ENCODE results near the gene ZMYND11. TPM values are rescaled to one million over a fixed set of nuclear protein-coding genes. Genes with fewer than 3 reads are reported as not detected.

Gene ZMYND11
- total and polyA plus RNA-seq, 5 donors from 2014 or later, result 24.8 to 44.2 (median 31.8) TPM

DNA sequence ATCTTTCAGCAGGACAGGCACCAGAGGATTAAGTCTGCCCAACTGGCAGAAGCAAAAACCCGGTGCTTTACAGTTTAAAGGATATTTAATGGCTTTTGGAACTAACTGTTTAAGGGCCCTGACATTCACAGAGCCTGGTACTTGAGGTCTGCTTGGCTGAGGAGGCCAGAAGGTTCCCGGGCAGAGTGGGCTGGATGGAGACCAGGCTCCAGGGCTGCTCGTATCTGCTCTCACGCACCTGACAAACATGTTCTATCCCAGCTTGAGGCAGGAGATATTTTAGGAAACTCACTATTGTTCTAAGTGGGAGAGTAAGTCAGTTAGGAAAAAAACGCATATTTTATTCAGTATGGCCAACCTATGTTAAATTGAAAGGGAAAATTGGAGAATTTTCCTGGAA lies 143.5 kb downstream of the ZMYND11 start:
- Histone ChIP-seq H3K4me1 (ENCODE audit: control insufficient read depth, insufficient read depth, low read length, poor library complexity, severe bottlenecking) (no peaks in the 10 kb centered on the region), H3K9me3 (ENCODE audit: control insufficient read depth in 2 of 2, low read length in 2 of 2) (no peaks in the 10 kb centered on the region), H3K36me3 (ENCODE audit: control insufficient read depth, insufficient read depth, low read length) (peaks cover 1% of the 10 kb centered on the region), H3K4me3 (ENCODE audit: low read depth, low read length) (no peak overlapping the region), H3K27ac (ENCODE audit: insufficient read depth, low read length, poor library complexity, severe bottlenecking) (no peak overlapping the region), H3K27me3 (ENCODE audit: control insufficient read depth, insufficient read depth, low read length) (no peaks in the 10 kb centered on the region)
- no peaks in the 10 kb centered on the region for H3K27me3 Mint-ChIP-seq
- peaks cover 9% of the 10 kb centered on the region for H3K36me3 Mint-ChIP-seq
- no peak overlapping the region for H3K4me3 Mint-ChIP-seq
- DNase-seq (no peak), ATAC-seq (ENCODE audit: low read depth in 2 of 2) (no peak)
- no peaks in the 10 kb centered on the region for H3K9me3 Mint-ChIP-seq
- peaks cover 0 to 2% (median 1%) of the 10 kb centered on the region in 4 donors for H3K4me1 Mint-ChIP-seq
- H3K27ac Mint-ChIP-seq, result no peak overlapping the region

DNA sequence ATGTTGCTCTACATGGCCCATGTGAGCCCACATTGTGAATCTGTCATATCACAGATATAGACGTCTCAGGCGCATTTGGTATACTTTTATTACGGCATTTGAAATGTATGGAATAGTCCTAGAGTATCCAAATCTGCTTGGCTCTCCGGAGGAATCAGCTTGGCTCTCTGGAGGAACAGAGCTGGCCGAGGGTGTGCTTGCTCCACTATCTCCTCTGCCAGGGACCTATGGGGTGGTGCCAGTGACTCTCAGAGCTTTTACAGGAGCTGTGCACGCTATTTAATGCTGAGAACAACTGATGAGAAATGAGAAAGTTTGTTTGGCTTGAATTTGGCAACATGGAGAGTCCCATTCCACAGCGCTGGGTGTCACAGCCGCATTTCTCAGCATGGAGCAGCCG lies 144.0 kb downstream of the ZMYND11 start:
- Histone ChIP-seq H3K27ac (ENCODE audit: insufficient read depth, low read length, poor library complexity, severe bottlenecking) (no peak overlapping the region), H3K36me3 (ENCODE audit: control insufficient read depth, insufficient read depth, low read length) (peaks cover 1% of the 10 kb centered on the region), H3K4me1 (ENCODE audit: control insufficient read depth, insufficient read depth, low read length, poor library complexity, severe bottlenecking) (no peaks in the 10 kb centered on the region), H3K4me3 (ENCODE audit: low read depth, low read length) (no peak overlapping the region), H3K9me3 (ENCODE audit: control insufficient read depth in 2 of 2, low read length in 2 of 2) (no peaks in the 10 kb centered on the region), H3K27me3 (ENCODE audit: control insufficient read depth, insufficient read depth, low read length) (no peaks in the 10 kb centered on the region)
- H3K4me3 Mint-ChIP-seq, result no peak overlapping the region
- ATAC-seq (ENCODE audit: low read depth in 2 of 2), result no peak
- H3K27me3 Mint-ChIP-seq, result no peaks in the 10 kb centered on the region
- H3K4me1 Mint-ChIP-seq, result peaks cover 2 to 7% (median 5%) of the 10 kb centered on the region in 4 donors
- peaks cover 11% of the 10 kb centered on the region for H3K36me3 Mint-ChIP-seq
- DNase-seq, result no peak
- H3K9me3 Mint-ChIP-seq, result peaks cover 0 to 2% (median 0%) of the 10 kb centered on the region in 7 donors
- H3K27ac Mint-ChIP-seq, result no peak overlapping the region

DNA sequence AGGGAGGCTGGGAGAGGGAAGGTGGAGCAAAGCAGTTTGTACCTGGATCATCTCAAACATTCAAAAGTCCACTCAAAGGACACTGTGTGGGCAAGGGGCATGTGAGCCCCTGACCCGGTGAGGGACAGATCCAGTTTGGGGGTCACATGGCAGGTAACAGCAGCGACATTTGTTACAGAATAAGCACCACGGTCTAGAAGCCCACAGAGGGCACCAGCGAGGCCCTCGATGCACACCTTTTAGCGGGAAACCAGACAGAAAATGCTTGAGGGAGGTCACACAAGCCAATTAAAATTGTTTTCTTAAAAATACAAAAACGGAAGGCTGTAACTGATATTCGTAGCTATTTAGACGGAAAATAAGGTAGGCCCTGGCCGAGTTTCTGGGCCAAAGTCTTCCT lies 144.4 kb downstream of the ZMYND11 start:
- no peak for DNase-seq
- no peak overlapping the region for H3K4me3 ChIP-seq (ENCODE audit: low read depth, low read length)
- ATAC-seq (ENCODE audit: low read depth in 2 of 2), result no peak
- peaks cover 12% of the 10 kb centered on the region for H3K36me3 Mint-ChIP-seq
- no peaks in the 10 kb centered on the region for H3K4me1 ChIP-seq (ENCODE audit: control insufficient read depth, insufficient read depth, low read length, poor library complexity, severe bottlenecking)
- no peak overlapping the region for H3K27ac ChIP-seq (ENCODE audit: insufficient read depth, low read length, poor library complexity, severe bottlenecking)
- peaks cover 0 to 4% (median 0%) of the 10 kb centered on the region in 7 donors for H3K9me3 Mint-ChIP-seq
- peaks cover 2 to 10% (median 7%) of the 10 kb centered on the region in 4 donors for H3K4me1 Mint-ChIP-seq
- no peak overlapping the region for H3K27ac Mint-ChIP-seq
- peaks cover 1% of the 10 kb centered on the region for H3K36me3 ChIP-seq (ENCODE audit: control insufficient read depth, insufficient read depth, low read length)
- no peaks in the 10 kb centered on the region for H3K27me3 Mint-ChIP-seq
- no peak overlapping the region for H3K4me3 Mint-ChIP-seq
- no peaks in the 10 kb centered on the region for H3K27me3 ChIP-seq (ENCODE audit: control insufficient read depth, insufficient read depth, low read length)
- no peaks in the 10 kb centered on the region for H3K9me3 ChIP-seq (ENCODE audit: control insufficient read depth in 2 of 2, low read length in 2 of 2)

GRCh38 chr10:282294-283139 lies 147.3 kb downstream of the ZMYND11 start:
- H3K27ac Mint-ChIP-seq, result no peak overlapping the region

GRCh38 chr10:283140-283479 lies 147.9 kb downstream of the ZMYND11 start:
- Histone ChIP-seq H3K4me3 (ENCODE audit: low read depth, low read length) (no peak overlapping the region), H3K9me3 (ENCODE audit: control insufficient read depth in 2 of 2, low read length in 2 of 2) (no peaks in the 10 kb centered on the region), H3K27me3 (ENCODE audit: control insufficient read depth, insufficient read depth, low read length) (no peaks in the 10 kb centered on the region), H3K4me1 (ENCODE audit: control insufficient read depth, insufficient read depth, low read length, poor library complexity, severe bottlenecking) (no peaks in the 10 kb centered on the region), H3K27ac (ENCODE audit: insufficient read depth, low read length, poor library complexity, severe bottlenecking) (no peak overlapping the region), H3K36me3 (ENCODE audit: control insufficient read depth, insufficient read depth, low read length) (no peaks in the 10 kb centered on the region)
- Mint-ChIP-seq H3K36me3 (peaks cover 19% of the 10 kb centered on the region), H3K4me3 (no peak overlapping the region), H3K4me1 (peaks cover 2 to 12% (median 7%) of the 10 kb centered on the region in 4 donors), H3K9me3 (peaks cover 0 to 4% (median 0%) of the 10 kb centered on the region in 7 donors), H3K27me3 (no peaks in the 10 kb centered on the region), H3K27ac (no peak overlapping the region)
- no peak for DNase-seq
- no peak for ATAC-seq (ENCODE audit: low read depth in 2 of 2)

More at GRCh38 chr10:282294-283139, 147.3 kb downstream of the ZMYND11 start:
- no peak for DNase-seq
- no peaks in the 10 kb centered on the region for H3K36me3 ChIP-seq (ENCODE audit: control insufficient read depth, insufficient read depth, low read length)
- H3K4me1 ChIP-seq (ENCODE audit: control insufficient read depth, insufficient read depth, low read length, poor library complexity, severe bottlenecking), result no peaks in the 10 kb centered on the region
- no peaks in the 10 kb centered on the region for H3K27me3 Mint-ChIP-seq
- no peak overlapping the region for H3K27ac ChIP-seq (ENCODE audit: insufficient read depth, low read length, poor library complexity, severe bottlenecking)
- H3K4me1 Mint-ChIP-seq, result peaks cover 2 to 12% (median 7%) of the 10 kb centered on the region in 4 donors
- ATAC-seq (ENCODE audit: low read depth in 2 of 2), result no peak
- H3K9me3 Mint-ChIP-seq, result peaks cover 0 to 4% (median 0%) of the 10 kb centered on the region in 7 donors
- H3K4me3 ChIP-seq (ENCODE audit: low read depth, low read length), result no peak overlapping the region
- no peaks in the 10 kb centered on the region for H3K9me3 ChIP-seq (ENCODE audit: control insufficient read depth in 2 of 2, low read length in 2 of 2)
- no peaks in the 10 kb centered on the region for H3K27me3 ChIP-seq (ENCODE audit: control insufficient read depth, insufficient read depth, low read length)
- peaks cover 18% of the 10 kb centered on the region for H3K36me3 Mint-ChIP-seq
- no peak overlapping the region for H3K4me3 Mint-ChIP-seq

DNA sequence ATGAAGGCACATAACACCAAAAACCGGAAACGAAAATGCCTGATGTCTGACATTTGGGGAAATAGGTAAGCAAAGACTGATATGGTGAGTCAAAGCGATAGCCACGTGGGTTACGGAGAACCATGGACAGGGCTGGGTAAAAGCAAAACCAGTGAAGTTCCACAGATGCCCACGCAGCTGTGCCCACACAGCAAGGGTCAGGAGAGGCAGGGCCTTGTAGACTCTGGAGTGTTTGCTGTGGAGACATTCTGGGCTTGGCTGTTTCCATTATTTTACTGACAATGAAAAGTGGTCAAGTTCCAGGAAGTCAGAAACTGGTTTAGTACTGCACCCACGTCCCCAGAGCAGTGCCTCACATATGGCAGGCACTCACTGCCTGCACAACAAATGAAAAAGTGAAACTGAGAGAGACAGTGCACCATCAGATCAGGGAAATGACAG lies 148.7 kb downstream of the ZMYND11 start:
- Histone ChIP-seq H3K4me1 (ENCODE audit: control insufficient read depth, insufficient read depth, low read length, poor library complexity, severe bottlenecking) (no peaks in the 10 kb centered on the region), H3K4me3 (ENCODE audit: low read depth, low read length) (peak overlapping the region; percentile 43), H3K27me3 (ENCODE audit: control insufficient read depth, insufficient read depth, low read length) (no peaks in the 10 kb centered on the region), H3K27ac (ENCODE audit: insufficient read depth, low read length, poor library complexity, severe bottlenecking) (no peak overlapping the region), H3K9me3 (ENCODE audit: control insufficient read depth in 2 of 2, low read length in 2 of 2) (no peaks in the 10 kb centered on the region), H3K36me3 (ENCODE audit: control insufficient read depth, insufficient read depth, low read length) (no peaks in the 10 kb centered on the region)
- Mint-ChIP-seq H3K9me3 (peaks cover 0 to 4% (median 0%) of the 10 kb centered on the region in 7 donors), H3K4me1 (peaks cover 2 to 12% (median 7%) of the 10 kb centered on the region in 4 donors), H3K27me3 (no peaks in the 10 kb centered on the region), H3K4me3 (peak overlapping the region in 1 of 4 donors; percentile 11), H3K36me3 (peaks cover 22% of the 10 kb centered on the region), H3K27ac (peak overlapping the region in 2 of 3 donors; percentile 26 to 39)
- ATAC-seq (ENCODE audit: low read depth in 2 of 2) (peak; percentile 16 to 54), DNase-seq (peak in 1 of 3 donors; percentile 33)

DNA sequence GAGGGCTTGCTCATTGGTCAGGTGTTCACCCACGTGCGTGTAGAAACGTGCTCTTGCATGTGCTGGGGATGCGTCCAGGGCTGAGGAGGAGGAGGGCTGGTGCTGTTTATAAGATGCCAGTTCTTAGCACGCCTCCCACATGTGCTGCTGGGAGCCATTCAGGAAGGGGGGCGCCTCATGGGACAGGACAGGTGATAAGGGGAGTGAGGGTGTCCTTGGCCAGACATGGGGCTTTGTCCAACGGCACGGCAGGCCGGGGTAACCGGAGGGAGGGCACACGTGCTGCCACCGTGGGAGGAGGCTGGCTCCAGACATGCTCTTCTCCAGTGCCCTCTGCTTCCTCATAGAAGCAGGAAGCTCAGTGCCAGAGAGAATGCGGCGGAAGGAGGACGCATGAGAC lies 150.0 kb downstream of the ZMYND11 start:
- H3K9me3 Mint-ChIP-seq, result peaks cover 0 to 4% (median 0%) of the 10 kb centered on the region in 7 donors

More for the DNA sequence above, 150.0 kb downstream of the ZMYND11 start:
- Mint-ChIP-seq H3K4me3 (no peak overlapping the region), H3K27ac (no peak overlapping the region), H3K36me3 (peaks cover 22% of the 10 kb centered on the region), H3K4me1 (peaks cover 2 to 12% (median 7%) of the 10 kb centered on the region in 4 donors), H3K27me3 (no peaks in the 10 kb centered on the region)
- no peak for ATAC-seq (ENCODE audit: low read depth in 2 of 2)
- no peaks in the 10 kb centered on the region for H3K36me3 ChIP-seq (ENCODE audit: control insufficient read depth, insufficient read depth, low read length)
- H3K27ac ChIP-seq (ENCODE audit: insufficient read depth, low read length, poor library complexity, severe bottlenecking), result no peak overlapping the region
- H3K4me3 ChIP-seq (ENCODE audit: low read depth, low read length), result no peak overlapping the region
- H3K9me3 ChIP-seq (ENCODE audit: control insufficient read depth in 2 of 2, low read length in 2 of 2), result no peaks in the 10 kb centered on the region
- H3K27me3 ChIP-seq (ENCODE audit: control insufficient read depth, insufficient read depth, low read length), result no peaks in the 10 kb centered on the region
- H3K4me1 ChIP-seq (ENCODE audit: control insufficient read depth, insufficient read depth, low read length, poor library complexity, severe bottlenecking), result no peaks in the 10 kb centered on the region
- DNase-seq, result no peak
